Loucy (cell line): Measurements from ENCODE around the gene CYTIP.

ENCODE experiments used
- H2AFZ ChIP-seq: fragments of 200-600 bp; sonication (generic); 2 replicates; pipeline ENCODE4 v1.6.0; 2016; ENCODE audit warnings: antibody characterized with exemption, mild to moderate bottlenecking, low read length, moderate library complexity
- H3F3A ChIP-seq: fragments of 200-600 bp; 2 replicates; pipeline ENCODE4 v1.6.0; 2016; ENCODE audit warnings: antibody characterized with exemption, low read depth, mild to moderate bottlenecking
- H3K27me3 ChIP-seq: fragments of 200-600 bp; sonication (generic); 2 replicates; pipeline ENCODE4 v1.6.1; 2014; ENCODE audit warnings: low read length, mild to moderate bottlenecking; ENCODE audit not compliant: insufficient read depth, poor library complexity, severe bottlenecking
- H3K36me3 ChIP-seq: fragments of 200-600 bp; sonication (generic); 2 replicates; pipeline ENCODE4 v1.6.1; 2016; ENCODE audit warnings: low read length; ENCODE audit not compliant: insufficient read depth
- H3K4me1 ChIP-seq: fragments of 200-600 bp; sonication (generic); 2 replicates; pipeline ENCODE4 v1.5.1; 2014; ENCODE audit warnings: low read length, mild to moderate bottlenecking; ENCODE audit not compliant: insufficient read depth, poor library complexity, severe bottlenecking
- H3K4me2 ChIP-seq: fragments of 200-600 bp; sonication (generic); 2 replicates; pipeline ENCODE4 v1.6.0; 2014; ENCODE audit warnings: antibody characterized with exemption, low read length, low read depth, mild to moderate bottlenecking; ENCODE audit not compliant: poor library complexity, severe bottlenecking
- H3K4me3 ChIP-seq: fragments of 200-600 bp; sonication (generic); 2 replicates; pipeline ENCODE4 v1.5.1; 2014; ENCODE audit warnings: low read length, mild to moderate bottlenecking, mixed read lengths; ENCODE audit not compliant: poor library complexity, severe bottlenecking
- H3K79me2 ChIP-seq: fragments of 200-600 bp; sonication (generic); 2 replicates; pipeline ENCODE4 v1.6.1; 2014; ENCODE audit warnings: low read length; ENCODE audit not compliant: insufficient read depth
- H3K9ac ChIP-seq: fragments of 200-600 bp; sonication (generic); 2 replicates; pipeline ENCODE4 v1.6.0; 2014; ENCODE audit warnings: mild to moderate bottlenecking, low read depth, low read length, moderate library complexity; ENCODE audit not compliant: poor library complexity, severe bottlenecking
- H3K9me2 ChIP-seq: fragments of 200-600 bp; sonication (generic); replicated peaks from 2 replicates; pipeline ENCODE4 v1.6.1; 2016; ENCODE audit warnings: low read depth, low read length, mixed read lengths
- H3K9me3 ChIP-seq: fragments of 200-600 bp; sonication (generic); 2 replicates; pipeline ENCODE4 v1.6.1; 2014; ENCODE audit warnings: mild to moderate bottlenecking, antibody characterized with exemption, low read length, low read depth; ENCODE audit not compliant: insufficient read depth
- H4K20me1 ChIP-seq: fragments of 200-600 bp; sonication (generic); 2 replicates; pipeline ENCODE4 v1.6.0; 2014; ENCODE audit warnings: antibody characterized with exemption, low read length, mild to moderate bottlenecking; ENCODE audit not compliant: insufficient read depth, poor library complexity, severe bottlenecking
- CTCF ChIP-seq: fragments of 200-600 bp; sonication (generic); conservative IDR thresholded peaks from 2 replicates; pipeline ENCODE4 v1.5.1; 2014; ENCODE audit warnings: mild to moderate bottlenecking, antibody characterized with exemption, low read length
- EZH2phosphoT487 ChIP-seq: fragments of 200-600 bp; IDR thresholded peaks from 2 replicates; pipeline ENCODE4 v1.6.1; 2018; ENCODE audit warnings: antibody characterized with exemption, mild to moderate bottlenecking, moderate library complexity, borderline replicate concordance

CYTIP gene

DNA sequence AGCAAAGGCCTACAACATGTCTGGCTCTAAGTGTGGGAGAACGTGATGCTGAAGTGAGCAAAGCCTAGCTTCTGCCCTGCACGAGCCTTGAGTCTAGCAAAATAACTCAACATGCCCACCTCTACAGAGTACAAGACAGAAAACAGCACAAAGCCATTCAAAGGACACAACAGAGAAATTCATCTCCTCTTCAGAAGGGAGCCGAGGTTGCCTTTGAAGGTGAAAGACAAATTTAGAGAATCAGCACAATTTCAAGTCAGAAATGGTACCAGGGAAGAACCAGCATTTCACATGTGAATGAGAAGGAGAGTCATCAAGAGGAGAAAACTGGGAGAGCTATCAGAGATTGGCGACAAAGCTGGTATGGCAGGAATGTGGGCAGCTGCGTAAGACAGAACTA lies 21.7 kb upstream of the CYTIP start:
- Histone ChIP-seq H3K9ac (no peak overlapping the region), H3K9me3 (no peaks in the 10 kb centered on the region), H2AFZ (no peak overlapping the region), H3K4me3 (no peak overlapping the region), H3K36me3 (no peaks in the 10 kb centered on the region), H3F3A (no peaks in the 10 kb centered on the region), H3K79me2 (no peaks in the 10 kb centered on the region), H3K4me2 (no peak overlapping the region), H3K4me1 (no peaks in the 10 kb centered on the region), H3K27me3 (no peaks in the 10 kb centered on the region), H4K20me1 (no peaks in the 10 kb centered on the region), H3K9me2 (no peaks in the 10 kb centered on the region)
- no peak for TF ChIP-seq EZH2phosphoT487
- no peak for TF ChIP-seq CTCF

GRCh38 chr2:157463002-157463401 lies 19.1 kb upstream of the CYTIP start:
- H3K4me2 ChIP-seq, result no peak overlapping the region
- H2AFZ ChIP-seq, result no peak overlapping the region
- no peak overlapping the region for H3K9ac ChIP-seq

GRCh38 chr2:157460897-157461296 lies 17.0 kb upstream of the CYTIP start:
- no peak overlapping the region for H3K9ac ChIP-seq
- no peaks in the 10 kb centered on the region for H3K4me1 ChIP-seq
- H2AFZ ChIP-seq, result no peak overlapping the region
- no peak overlapping the region for H3K4me2 ChIP-seq
- no peaks in the 10 kb centered on the region for H3K27me3 ChIP-seq
- TF ChIP-seq EZH2phosphoT487 (no peak), CTCF (no peak)
- H3K9me3 ChIP-seq, result no peaks in the 10 kb centered on the region
- H4K20me1 ChIP-seq, result no peaks in the 10 kb centered on the region
- H3F3A ChIP-seq, result no peaks in the 10 kb centered on the region
- H3K36me3 ChIP-seq, result no peaks in the 10 kb centered on the region
- H3K9me2 ChIP-seq, result no peaks in the 10 kb centered on the region
- H3K79me2 ChIP-seq, result no peaks in the 10 kb centered on the region
- H3K4me3 ChIP-seq, result no peak overlapping the region

More at GRCh38 chr2:157463002-157463401, 19.1 kb upstream of the CYTIP start:
- Histone ChIP-seq H3K9me2 (no peaks in the 10 kb centered on the region), H3K36me3 (no peaks in the 10 kb centered on the region), H4K20me1 (no peaks in the 10 kb centered on the region), H3K79me2 (no peaks in the 10 kb centered on the region), H3K4me1 (no peaks in the 10 kb centered on the region), H3K9me3 (no peaks in the 10 kb centered on the region), H3K4me3 (no peak overlapping the region), H3K27me3 (no peaks in the 10 kb centered on the region), H3F3A (no peaks in the 10 kb centered on the region)
- TF ChIP-seq CTCF (no peak), EZH2phosphoT487 (no peak)
